NCI-H446 treated with DMSO at 0.1 percent for 48 hours (cell line): ENCODE data around the gene MCAM.

Experiments used
- DNase-seq: peaks from one replicate; lab custom pipeline; 2025; lab: John Stamatoyannopoulos, UW

MCAM gene

DNA sequence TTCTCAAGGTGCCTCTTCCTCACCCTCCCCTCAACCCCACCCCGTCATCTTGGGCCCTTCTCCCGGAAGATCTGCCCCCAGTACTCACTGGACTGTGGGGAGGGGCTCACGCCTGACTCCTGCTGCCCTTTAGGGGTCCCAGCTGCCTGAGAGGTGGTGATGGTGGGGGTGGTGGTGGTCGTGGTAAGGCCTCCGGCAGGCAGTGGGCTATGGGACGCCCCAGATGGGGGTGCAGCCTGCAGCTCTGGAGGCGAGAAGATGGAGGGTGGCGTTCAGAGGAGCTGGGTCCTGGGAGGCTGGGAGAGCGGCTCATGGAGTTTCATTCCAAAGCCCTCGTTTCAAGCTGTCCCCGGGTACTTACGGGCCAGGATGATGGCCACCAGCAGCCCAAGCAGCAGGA lies 28.8 kb upstream of the MCAM start:
- no peak for DNase-seq

DNA sequence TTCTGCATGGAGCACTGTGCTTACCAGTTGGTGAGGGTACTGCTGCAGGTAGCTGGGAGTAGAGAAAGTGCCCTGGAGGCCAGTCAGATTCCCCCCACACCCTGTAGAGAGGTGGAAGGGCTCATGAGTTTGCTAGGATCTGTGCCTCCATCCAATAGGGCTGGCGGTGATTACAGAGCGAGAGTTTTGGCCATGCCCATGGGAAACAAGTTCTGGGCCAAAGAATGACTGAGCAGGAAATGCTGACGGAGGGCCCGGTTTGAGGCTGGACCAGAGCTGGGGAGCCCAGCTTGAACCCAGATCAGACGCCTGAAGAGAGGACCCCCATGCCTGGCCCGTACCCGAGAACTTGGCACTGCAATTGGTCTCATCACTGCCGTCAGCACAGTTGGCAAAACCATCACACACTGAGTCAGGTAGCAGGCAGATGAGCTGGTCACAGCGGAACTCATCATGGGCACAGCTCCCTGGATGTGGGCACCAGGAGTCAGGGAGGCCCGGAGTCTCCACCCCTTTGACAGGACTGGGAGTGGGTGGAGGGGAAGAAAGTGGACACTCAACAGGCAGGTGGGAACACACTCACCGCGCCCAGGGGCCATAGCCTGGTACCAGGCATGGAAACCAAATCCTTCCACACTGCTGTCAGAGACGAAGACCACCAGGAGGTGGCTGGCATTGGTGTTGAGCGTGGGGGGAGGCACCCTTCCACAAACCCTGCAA lies 27.5 kb upstream of the MCAM start:
- DNase-seq, result no peak

DNA sequence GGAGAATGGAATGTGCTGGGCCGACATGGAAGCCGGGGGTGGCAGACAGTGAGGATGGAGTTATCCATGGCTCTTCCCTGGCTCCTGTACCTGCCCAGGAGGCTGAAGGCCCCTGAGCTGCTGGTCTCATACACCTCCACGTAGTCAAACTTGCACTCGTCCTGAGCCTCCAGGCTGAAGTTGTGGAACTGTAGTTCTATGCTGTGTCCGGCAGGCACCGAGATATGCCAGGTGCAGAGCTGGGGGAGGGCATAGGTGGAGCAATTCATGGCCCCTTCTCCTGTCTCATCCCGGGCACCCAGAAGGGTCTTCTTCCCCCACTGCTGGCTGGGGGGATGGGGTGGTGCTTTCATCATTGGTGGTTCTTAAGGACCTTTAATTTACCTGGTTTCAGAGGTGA lies 26.8 kb upstream of the MCAM start:
- no peak for DNase-seq

DNA sequence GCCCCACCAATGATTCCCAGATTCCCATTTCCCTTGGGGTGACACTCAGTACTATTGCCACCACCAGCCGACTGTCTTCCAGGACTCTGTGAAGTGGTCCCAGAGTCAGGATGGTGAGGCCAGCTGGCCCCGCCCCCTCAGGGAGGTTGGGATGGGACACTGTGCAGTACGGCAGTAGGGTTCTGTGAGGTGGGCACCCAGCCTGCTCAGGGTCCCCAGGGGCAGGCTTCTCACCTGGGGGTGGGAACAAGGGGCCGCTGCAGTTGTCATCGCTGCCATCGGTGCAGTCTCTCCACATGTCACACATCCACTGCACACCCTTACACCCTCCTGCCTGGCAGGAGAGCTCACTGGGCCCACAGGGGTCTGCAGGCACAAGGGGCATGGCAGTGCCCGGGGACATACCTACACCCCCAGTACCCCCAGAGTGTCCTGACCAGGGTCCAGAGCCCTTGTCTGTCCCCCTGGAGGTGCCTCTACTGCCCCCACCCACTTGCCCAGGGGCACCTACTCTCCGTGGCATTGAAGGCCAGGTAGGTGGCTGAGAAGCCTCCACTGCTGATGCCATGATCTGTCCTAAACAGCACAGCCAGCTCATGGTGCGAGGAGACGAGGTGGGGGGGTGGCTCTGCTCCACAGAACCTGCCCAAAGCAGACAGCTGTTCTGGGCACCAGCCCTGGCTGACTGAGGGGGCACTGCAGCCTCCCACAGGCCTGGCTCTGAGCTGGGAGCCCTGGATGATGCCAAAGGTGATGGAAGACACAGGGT lies 25.6 kb upstream of the MCAM start:
- no peak for DNase-seq

DNA sequence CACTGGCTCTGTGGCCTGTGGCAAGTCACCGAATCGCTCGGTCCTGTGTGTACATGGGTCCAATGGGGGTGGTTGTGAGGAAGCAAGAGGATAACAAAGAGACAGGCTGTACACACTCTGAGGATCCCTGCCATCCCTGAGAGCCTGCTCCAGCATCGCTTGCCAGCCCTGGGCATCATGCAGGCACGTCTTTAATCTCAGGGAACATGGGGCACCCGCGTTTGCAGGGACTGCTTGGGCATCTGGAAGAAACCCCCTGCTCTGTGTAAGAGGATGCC lies 25.0 kb upstream of the MCAM start:
- no peak for DNase-seq

DNA sequence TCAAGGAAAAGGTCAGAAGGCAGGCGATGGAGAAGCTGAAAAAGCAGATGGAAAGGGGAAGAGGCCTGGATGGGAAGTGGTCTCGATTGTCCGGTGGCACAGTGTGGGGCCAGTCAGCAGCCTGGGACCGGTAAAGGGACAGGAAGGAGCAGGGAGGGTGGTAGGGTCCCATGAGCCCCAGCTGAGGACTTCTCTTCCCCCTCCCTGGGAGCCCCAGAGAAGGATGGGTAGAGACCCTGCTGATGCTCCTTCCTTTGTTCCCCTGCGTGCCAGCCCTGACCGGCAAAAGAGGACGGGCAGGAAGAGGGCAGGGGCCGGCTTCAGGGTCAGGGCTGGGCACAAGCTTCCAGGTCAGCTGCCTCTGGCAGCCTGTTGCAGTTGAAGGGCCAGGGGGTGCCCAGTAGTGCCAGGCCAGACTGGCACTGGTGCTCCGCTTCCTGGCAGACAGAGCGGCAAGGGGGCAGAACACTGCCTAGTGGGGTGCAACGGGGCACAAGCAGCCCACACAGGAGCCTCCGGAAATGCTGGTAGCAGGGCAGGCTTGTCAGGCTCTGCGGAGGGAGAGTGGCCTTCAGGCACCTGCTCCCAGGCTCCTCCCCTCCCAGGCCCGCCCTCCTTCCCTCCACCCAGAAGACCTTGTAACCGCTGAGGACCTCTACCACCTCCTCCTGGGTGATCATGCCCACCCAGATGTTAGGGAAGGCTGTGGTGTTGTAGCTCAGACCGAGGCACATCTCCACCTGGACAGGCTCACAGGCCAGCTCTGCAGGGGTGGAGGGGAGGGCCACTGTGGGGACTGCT lies 24.5 kb upstream of the MCAM start:
- DNase-seq, result no peak

DNA sequence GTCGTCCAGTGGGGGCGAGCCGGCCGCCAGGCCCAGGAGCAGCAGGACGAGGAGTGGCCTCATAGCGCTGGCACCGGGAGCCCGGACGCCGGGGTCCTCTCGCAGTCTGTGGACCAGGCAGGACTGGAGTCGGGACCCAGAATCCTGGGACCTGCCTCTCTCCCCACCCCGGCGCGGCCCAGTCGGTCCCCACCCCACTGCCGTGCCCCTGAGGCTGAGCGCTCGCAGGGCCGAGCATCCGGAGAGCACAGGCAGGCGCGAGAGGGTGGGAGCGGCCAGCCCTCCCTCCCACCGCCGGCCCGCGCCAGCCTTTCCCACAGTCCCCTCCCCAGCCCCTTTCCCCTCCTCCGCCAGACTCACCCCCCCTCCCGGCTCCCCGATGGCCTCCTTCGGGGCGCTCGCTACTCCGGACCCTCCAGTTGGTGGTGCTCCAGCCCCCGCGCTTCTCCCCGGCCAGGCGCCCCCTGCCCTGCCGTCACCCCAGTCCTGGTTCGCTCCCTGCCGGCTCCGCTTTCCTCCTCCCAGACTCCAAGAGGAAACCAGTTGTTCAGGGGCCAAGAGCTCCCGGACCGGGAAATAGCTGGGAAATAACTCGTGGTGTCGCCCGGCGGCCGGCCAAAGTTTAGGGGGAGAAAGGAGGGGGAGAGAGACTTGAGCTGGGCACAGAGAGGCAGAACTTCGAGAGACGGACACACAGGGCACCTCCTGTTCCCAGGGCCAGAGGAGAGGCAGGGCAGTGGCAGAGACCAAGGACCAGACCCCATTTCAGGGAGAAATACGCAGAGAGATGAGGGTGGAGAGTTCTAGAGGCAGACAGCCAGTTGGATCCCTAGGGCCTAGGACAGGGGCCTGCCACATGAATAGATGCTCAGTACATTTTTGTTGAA lies 23.6 kb upstream of the MCAM start, which contains the start of gene C1QTNF5:
Gene C1QTNF5 (minus strand): TSS at position 549 of the 887 bp plus-strand sequence. CDS start 486 bp downstream, at position 63.
- no peak for DNase-seq

DNA sequence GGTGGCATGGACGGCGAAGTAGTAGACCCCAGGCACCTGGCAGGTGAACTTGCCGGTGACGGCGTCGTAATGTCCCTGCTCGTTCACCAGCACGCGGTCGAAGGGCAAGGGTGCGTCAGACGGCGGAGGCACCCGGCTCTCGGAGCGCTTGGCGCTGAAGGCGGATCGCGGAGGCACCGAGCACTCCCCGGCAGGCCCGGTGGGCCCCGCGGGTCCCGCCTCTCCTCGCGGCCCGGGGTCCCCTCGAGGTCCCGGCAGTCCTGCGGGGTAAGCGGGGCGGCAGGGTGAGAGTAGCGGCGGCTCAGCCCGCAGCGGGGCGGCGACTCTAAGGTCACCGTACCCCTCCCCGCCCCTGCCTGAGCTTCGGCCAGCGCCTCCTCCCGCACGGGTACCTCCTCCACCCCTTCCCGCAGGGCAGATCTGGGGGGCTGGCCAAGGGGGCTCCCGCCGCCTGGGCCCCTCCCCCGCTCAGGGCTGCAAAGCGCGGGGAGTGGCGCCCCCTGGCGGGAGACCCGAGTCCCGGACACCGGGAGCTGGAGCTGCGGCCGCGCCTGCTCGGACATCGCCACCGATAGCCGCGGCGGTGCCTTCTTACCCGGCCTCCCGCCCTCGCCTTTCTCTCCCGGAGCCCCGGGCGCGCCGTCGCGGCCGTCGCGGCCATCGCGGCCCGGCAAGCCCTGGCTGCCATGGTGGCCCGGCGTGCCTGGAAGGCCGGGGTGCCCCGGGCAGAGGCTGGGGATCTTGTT lies 22.8 kb upstream of the MCAM start:
- DNase-seq, result no peak

DNA sequence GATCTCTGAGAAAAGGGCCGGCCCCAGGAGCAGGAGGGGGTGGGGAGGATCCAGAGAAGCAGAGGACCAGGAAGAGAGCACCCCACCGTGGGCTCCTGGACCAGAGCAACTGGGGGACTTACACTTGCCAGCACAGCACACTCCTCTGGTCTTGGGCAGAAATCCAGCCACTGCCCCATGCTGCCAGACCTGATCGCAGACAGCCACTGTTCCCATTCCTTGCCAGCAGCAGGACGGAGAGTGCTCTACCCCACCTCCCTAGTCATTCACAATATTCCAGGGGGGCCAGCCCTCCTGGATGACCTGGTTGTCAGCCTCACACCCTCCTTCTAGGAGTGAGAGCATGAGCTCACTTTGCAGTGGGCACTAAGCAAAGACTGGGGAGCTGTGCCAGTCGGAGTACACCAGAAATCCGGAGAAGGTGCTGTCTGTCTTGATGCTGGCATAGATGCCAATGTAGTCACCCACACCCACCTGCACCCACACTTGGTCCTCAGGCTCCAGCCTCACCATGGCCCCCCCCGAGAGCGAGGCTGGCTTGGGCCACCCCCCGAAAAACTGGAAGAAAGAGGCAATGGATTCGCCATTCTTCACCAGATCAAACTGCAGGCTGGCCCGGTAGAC lies 22.1 kb upstream of the MCAM start:
- DNase-seq, result no peak

DNA sequence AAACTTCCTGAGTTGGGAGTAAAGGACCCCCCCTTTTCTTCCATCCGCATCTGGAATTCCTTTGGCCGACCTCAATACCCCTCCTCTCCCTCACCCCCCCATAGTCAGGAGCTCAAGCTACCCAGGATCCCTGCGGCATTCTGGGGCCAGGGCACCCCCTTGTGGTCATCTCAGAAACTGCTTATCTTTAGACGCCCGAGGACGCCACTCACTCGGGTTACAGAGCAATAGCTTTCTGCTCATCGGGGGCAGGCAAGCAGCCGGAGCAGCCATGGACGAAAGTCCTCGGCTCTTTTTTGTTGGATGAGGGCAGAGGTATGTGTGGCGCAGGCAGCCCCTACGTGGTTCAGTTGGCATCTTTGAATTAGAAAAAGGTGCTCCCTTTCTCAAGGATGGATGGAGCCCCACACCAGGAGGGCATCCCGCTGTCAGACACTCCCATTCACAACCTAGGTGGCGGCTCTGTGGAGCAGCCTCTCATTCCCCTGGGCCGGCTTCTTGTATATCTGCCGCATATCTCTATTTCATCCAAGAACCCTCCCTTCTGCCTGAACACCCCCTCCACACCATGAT lies 21.5 kb upstream of the MCAM start:
- DNase-seq, result no peak

DNA sequence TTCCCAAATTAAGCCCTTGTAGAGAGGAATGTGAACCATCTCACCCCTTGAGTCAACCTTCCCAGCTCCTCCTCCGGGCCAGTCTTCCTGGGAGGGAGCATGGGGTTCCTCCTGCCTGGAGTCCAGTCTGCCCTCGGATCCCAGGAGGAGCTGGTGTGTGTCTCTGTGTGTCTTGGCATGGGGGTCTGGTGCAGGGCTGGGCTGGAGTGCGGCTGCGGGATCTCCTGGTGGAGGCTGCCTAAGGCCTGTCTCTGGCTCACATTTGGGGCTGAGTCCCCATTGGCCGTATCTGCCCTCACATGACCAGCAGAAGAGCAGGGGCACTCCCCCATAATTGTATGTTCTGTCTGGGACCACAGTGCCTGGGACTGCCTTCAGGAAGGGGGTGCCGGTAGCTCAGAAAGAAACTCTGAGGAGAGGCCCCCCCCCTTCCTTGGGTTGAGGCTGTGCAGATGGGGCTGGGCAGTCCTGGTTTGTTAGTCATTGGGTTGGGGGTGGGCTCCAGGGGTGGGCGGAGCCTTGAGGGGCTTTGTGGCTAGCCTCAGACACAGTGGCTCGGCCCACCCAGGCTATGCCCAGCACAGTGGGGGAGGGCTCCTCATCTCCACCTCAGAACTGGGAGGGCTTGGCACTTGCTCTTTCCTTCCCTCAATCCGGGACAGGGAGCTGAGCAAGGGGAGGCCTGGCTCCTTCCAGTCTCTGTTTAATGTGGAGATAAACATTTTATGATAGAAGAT lies 20.8 kb upstream of the MCAM start:
- no peak for DNase-seq

DNA sequence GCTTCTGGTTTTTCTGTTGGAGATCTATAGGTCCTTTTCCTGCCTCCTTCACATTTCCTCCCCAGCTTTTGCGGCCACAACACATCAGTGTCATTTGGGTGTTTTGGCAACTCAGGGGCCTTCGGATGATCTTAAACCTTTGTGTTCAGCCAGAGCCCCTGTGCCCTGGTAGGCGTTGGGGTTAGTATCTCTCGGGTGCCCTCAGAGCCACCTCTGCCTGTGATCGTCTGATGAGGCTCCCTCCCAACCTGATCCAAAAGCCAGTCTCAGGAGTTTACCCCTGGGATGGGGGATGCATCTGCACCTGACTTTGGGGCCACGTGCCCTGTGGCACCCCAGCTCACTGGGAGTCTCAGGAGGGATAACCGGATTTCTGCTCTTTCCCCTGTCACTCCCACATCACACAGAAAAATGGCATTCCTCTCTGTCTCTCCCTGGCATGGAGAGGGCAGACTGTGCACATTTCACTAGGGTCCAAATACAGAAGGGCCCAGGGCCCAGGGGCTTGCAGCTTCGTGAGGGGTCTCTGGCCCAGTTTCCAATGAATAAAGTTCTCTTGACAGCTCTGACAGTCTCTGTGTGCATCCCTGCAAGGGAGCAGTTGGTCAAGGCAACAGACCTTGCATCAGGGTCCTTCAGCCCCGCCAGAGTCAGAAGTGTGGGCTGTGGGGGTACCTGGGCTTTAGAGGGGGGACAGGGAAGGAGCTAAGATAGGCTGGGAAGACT lies 20.0 kb upstream of the MCAM start:
- no peak for DNase-seq

DNA sequence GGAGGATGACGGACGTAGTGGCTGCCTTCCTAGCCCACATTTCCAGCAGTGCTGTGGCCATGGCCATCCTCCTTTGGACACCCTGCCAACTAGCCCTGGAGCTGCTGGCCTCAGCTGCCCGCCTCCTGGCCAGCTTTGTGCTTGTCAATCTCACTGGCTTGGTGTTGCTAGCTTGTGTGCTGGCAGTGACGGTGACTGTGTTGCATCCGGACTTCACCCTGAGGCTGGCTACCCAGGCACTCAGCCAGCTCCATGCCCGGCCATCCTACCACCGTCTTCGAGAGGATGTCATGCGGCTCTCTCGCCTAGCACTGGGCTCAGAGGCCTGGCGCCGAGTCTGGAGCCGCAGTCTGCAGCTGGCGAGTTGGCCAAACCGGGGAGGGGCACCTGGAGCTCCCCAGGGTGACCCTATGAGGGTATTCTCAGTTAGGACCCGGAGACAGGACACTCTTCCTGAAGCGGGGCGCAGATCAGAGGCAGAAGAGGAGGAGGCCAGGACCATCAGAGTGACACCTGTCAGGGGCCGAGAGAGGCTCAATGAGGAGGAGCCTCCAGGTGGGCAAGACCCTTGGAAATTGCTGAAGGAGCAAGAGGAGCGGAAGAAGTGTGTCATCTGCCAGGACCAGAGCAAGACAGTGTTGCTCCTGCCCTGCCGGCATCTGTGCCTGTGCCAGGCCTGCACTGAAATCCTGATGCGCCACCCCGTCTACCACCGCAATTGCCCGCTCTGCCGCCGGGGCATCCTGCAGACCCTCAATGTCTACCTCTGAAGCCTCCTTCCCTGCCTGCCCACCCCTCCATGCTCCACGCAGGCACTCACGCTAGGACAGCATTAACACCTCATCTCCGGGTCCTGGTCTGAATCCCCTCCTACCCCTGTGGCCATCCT lies 19.0 kb upstream of the MCAM start:
- no peak for DNase-seq

DNA sequence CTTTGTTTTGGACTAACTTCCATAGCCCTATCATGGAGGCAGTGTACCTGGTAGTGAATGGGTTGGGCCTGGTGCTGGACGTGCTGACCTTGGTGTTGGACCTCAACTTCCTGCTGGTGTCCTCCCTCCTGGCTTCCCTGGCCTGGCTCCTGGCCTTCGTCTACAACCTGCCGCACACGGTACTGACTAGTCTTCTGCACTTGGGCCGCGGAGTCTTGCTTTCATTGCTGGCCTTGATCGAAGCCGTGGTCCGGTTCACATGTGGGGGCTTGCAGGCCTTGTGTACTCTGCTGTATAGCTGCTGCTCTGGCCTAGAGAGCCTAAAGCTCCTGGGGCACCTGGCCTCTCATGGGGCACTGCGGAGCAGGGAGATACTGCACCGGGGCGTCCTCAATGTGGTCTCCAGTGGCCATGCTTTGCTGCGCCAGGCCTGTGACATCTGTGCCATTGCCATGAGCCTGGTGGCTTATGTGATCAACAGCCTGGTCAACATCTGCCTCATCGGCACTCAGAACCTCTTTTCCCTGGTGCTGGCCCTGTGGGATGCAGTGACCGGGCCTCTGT lies 18.2 kb upstream of the MCAM start:
- no peak for DNase-seq

DNA sequence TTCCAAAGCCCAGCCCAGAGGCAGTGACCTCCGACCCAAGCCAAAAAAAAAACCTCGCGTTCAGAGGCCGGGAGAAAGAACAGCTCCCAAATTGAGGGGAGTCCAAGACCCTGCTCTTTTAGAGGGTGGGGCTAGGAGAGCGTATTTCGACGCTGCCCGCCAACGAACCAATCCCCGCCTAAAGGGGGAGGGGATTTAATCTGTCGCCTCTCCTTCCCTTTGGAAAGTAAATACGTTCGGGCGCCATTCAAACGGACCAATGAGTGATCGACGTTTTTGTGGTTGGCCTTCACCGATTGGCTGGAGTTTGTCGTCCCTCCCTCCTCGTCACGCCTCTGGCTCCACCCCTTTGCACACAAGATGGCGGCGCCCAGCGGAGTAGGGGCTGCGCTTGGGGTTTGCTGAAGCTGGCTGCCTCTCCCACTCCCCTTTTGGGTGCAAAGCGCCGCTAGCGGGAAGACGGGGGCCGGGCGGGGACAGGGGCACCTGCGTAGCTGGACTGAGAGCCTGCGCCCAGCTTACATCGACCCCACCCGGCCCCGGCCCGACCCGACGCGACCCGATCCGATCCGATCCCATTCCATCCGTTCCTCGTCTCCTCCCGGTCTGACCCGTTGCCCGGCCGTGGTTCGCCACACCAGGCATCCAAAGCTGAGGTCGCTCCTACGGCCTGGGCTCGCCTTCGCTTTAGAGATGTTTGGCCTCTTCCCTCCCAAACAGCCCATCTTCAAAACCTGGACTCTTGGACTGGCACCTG lies 17.4 kb upstream of the MCAM start, which contains the start of gene RNF26:
Gene RNF26 (plus strand): TSS at position 354 of the 757 bp plus-strand sequence. CDS start 596 bp downstream, outside the sequence.
- DNase-seq, result peak; percentile 97

DNA sequence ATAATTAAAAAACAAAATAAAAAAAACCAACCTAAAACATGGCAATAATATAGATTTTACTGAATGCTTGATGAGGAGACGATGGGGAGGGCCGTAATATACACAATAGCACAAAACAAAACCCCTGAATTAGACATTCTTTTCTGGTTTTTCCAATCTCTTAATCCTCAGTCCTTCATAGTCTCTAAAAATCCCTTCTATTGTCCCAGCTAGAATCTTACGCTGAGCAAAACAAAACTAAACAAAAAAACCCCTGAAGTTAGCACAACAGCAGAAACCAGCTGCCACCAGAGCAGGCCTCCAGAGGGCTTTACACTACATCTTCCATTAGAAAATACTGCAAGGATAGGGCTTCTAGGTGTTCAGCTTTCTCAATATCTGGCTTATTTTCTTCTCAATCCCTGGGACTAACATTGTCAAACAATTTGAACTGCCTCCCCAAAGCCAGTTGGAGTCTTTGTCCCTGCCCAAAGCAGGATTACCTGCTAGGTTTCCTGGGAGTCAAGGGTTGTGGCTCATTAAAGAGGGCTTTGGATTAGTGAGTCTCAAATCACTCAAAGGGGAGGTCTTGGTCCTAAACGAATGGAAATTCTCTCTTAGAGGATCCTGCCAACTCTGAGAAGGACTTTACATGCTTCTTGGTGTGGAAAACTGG lies 15.3 kb upstream of the MCAM start:
- no peak for DNase-seq
